NK-92 (cell line): Measurements from ENCODE around the gene NIPBL.
"Not testable (repeated sequence)": the region's sequence is repeated elsewhere in the genome, so short reads cannot be mapped to it uniquely, and the experiment has no call there.

Experiments
- DNase-seq: peaks from one replicate; lab custom pipeline; 2025; ENCODE audit not compliant: unreplicated experiment; lab: John Stamatoyannopoulos, UW

Gene NIPBL

DNA sequence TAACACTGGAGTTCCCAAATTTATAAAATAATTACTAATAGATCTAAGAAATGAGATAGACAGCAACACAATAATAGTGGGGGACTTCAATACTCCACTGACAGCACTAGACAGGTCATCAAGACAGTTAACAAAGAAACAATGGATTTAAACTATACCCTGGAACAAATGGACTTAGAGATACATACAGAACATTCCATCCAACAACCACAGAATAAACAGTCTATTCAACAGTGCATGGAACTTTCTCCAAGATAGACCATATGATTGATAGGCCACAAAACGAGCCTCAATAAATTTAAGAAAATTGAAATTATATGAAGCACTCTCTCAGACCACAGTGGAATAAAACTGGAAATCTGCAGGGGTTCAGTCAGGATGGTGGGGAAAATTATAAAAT is 209.5 kb downstream of the NIPBL start:
- not testable (repeated sequence) for DNase-seq

DNA sequence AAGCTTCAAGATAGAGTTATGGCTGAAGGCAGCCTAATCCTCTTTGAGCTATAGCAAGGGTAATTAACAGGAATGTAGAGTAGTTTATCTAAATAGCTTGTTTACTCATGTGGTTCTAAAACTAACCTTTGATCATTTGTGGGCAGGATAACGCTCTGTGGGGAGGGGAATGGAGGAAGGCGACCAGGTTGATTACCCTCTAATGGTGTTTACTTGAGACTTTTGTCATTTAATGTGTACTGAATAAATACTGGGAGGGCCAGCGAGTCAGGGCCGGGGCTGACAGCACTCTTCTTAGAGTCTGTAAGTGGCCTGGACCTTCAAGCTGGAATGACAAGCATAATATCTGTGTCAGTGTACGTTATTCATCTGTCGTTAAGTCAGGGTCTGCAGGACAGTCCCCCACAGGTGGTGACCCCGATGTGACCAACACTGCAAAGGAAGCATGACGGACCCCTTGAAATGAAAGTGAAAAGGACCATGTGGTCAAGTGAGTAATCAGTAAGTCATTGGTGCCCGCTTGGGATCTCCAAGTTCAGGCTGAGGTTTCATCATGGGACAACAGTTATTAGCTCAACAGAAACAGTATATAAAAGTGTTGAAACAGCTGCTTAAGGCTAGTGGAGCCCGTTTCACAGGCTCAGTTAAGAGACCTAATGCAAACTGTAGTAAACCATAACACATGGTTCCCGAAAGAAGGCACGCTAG is 210.1 kb downstream of the NIPBL start:
- no peak for DNase-seq

DNA sequence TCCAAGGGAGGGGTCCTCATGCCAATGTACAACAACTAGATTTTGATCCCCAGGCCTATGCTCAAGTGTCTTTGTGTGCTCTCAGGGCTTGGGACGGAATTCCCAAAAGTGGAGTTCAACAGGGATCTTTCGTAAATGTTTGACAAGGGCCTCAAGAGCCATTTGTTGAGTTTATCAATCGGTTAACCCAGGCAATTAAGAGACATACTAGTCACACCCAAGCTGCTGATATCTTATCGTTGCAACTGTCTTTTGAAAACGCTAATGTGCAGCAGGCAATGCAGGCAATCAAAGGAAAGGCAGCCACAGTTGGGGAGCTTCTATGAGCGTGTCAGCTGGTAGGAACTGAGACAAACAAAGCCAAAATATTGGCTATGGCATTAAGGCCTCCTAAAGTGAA is 211.4 kb downstream of the NIPBL start:
- DNase-seq, result no peak

DNA sequence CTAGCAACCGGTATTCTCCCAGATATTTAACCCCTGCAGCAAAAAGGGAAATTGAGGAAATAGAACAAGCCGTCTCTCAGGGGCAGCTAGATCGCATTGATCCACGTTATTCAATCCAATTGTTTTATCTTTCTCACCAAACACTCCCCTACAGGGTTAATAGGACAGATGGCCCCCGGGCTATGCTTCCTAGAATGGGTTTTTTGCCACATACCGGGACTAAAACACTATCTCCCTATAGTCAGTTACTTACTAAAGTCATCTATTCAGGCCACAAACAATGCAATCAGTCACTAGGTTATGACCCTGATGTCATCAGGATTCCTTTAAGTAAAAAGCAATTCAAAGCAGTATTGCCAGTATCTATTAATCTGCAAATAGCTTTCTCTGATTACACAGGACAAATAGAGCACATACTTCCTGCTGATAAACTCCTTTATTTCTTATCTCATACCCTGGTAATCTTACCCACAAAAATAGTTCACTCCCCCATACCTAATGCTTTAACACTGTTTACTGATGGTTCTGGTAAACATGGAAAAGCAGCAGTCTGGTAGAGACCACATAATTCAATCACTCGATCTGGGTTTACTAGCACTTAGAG is 213.7 kb downstream of the NIPBL start:
- no peak for DNase-seq

DNA sequence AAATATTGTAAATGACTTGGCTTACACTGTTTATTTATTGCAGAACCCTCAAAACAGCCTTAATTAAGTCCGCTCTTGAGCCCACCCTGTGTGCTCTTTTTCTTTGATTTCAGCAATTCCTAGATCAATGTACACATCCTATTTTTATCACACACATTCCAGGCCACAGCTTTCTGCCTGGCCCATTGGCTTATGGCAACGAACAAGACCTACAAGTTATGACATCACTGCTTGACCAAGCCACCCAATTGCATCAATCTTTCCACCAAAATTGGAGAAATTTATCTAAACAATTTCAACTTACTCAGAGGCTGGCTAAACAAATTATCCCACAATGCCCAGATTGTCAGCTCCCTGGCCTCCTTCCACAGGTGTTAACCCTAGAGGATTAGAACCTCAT is 214.2 kb downstream of the NIPBL start:
- no peak for DNase-seq

DNA sequence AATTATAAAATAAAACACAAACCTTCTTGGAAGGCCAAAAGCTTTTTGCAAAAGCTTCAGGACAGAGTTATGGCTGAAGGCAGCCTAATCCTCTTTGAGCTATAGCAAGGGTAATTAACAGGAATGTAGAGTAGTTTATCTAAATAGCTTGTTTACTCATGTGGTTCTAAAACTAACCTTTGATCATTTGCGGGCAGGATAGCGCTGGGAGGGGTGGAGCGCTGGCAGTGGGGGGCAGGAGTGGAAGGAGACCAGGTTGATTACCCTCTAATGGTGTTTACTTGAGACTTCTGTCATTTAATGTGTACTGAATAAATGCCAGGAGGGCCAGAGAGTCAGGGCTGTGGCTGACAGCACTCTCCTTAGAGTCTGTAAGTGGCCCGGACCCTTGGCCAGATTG is 217.2 kb downstream of the NIPBL start:
- DNase-seq, result not testable (repeated sequence)

DNA sequence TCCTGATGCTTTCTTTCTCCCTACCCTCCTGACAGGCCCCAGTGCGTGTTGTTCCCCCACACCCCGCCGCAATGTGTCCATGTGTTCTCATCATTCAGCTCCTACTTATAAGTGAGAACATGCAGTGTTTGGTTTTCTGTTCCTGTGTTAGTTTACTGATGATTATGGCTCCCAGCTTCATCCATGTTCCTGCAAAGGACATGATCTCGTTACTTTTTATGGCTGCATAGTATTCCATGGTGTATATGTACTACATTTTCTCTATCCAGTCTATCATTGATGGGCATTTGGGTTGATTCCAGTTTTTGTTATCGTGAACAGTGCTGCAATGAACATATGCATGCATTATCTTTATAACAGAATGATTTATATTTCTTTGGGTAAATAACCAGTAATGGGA is 222.7 kb downstream of the NIPBL start:
- not testable (repeated sequence) for DNase-seq

DNA sequence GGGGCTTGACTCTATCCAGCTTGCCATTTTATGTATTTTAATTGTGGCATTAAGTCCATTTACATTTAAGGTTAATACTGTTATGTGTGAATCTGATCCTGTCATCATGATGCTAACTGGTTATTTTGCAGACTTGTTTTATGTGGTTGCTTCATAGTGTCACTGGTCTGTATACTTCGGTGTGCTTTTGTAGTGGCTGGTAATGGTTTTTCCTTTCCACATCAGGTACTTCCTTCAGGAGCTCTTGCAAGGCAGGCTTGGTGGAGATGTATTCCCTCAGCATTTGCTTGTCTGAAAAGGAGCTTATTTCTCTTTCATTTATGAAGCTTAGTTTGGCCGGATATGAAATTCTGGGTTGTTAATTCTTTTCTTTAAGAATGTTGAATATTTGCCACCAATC is 226.7 kb downstream of the NIPBL start:
- DNase-seq, result no peak

DNA sequence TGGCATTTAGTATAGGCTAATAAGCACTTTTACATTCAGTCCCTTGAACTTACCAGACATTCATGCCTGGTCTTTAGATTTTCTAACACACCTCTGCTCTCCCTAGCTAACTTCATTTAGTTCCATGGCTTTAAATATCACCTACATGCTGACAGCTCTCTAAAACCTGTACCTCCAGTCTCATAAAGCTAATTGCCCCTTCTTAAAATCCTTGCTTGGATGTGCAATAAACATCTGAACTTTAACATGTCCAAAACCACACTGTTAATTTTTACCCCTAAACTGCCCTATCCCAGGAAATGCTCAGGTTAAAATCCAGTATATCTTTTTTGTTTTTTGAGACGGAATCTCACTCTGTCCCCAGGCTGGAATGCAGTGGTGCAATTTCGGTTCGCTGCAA is 232.8 kb downstream of the NIPBL start:
- no peak for DNase-seq

DNA sequence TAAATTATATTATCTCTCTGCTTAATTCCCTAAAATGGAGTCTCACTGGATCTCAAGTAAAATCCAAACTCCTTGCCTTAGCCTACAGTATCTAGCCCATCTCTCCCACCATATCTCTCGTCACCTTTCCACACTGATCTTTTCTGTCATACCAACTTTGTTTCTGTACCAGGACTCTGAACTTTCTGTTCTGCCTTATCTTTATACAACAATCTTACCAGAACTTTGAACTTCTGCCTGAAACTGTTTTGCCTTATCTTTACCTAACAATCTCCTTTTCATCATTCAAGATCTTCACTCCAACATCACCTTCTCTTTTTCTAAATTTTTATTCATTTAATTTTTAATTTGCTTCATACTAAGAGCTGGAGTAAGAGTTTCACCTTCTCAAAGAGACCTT is 233.6 kb downstream of the NIPBL start:
- DNase-seq, result no peak

DNA sequence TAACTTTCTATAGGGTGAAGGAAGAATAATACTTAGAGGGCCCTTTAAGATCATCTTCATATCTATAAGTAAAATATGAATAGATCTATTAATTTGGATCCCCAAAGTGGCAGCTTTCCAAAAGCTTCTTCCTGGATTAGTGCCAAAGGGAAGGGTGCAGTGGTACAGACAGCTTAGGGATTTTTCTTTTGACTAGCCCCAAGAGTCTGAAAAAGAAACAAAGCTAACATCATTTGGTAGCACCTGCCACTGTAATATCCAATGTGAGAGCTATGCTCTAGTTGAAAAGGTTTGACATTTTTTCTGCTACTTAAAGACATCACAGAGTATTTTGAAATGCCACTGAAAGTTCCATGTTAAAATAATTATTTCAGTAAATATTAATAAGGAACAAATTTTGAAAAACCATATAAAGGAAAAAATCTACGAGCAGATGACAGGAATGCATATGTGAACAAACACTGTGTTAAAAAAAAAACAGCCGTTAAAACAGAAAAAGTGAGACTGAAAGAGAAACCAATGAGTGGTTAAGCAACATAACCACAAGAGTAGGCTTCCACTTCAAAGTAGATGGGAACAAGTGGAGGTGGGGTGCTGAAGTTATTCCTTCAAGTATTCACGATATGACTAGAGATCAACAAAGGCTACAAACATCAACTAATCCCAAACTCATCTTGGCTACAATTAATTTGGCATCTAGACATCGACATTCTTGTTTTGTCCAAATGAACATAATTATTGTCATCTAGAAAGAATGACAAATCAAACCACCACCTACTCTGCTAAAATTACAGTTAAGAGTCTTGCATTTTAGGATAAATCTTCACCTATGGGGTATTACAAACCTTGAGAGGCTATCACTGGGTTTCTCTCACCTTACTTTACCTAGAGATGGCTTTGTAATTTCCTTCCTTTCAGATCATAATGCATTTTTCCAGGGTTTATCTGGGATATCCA is 235.1 kb downstream of the NIPBL start:
- no peak for DNase-seq

DNA sequence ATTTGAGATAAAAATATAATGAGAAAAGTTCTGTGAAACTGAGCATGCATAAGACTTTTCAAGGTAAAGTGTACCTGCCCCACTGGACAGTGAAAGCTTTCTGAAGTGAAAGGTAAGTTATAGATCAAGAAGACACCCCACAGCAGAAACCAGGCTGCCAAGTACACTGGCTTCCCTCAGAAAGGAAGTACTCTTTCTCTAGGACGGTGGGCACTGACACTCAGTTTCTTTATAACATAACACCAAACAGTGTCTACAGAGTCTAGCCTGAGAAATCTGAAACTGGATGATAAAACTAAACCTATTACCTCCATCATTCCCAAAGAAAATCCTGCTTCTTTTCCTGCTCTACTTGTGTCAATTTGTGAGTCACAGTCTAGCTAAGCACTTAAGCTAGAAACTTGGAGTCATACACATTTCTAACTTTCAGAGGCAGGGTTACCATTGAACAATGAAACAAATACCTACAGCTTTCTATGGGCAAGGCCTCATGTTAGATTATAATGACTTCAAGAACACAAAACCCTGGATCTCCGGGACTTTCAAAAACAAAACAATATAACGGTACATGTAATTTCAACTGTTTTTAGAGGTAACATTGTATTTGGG is 235.9 kb downstream of the NIPBL start:
- no peak for DNase-seq
